ENCODE data around the gene DOK6. TPM values are rescaled to one million over a fixed set of nuclear protein-coding genes. Genes with fewer than 3 reads are reported as not detected.

DOK6 gene
- total RNA-seq, 3 donors from 2014 or later, result 1.0 to 1.4 (median 1.3) TPM

- H3K9me3 ChIP-seq, result no peaks in the 10 kb centered on the region
- no peak overlapping the region for H3K4me3 ChIP-seq
- DNase-seq (ENCODE audit: low spot score in 2 of 2), result no peak
- intact Hi-C loops (cut with DNase I; ENCODE audit: low total_unique reads), result no loop called here
- H3K27ac ChIP-seq, result no peak overlapping the region
- H3K27me3 ChIP-seq, result no peaks in the 10 kb centered on the region
- H3K4me1 ChIP-seq, result no peaks in the 10 kb centered on the region
- no peaks in the 10 kb centered on the region for H3K36me3 ChIP-seq
- TF ChIP-seq POLR2A (IDR thresholded peaks at IDR 0.05), result no peak
- no peak for TF ChIP-seq CTCF (IDR thresholded peaks at IDR 0.05)
- TF ChIP-seq POLR2AphosphoS5 (IDR thresholded peaks at IDR 0.05), result no peak
These were observed 183.7 kb downstream of the DOK6 start for GRCh38 chr18:69584429-69584828.

- Histone ChIP-seq H3K27me3 (no peaks in the 10 kb centered on the region), H3K4me3 (no peak overlapping the region), H3K4me1 (no peaks in the 10 kb centered on the region), H3K9me3 (no peaks in the 10 kb centered on the region), H3K27ac (no peak overlapping the region), H3K36me3 (no peaks in the 10 kb centered on the region)
- no peak for DNase-seq (ENCODE audit: low spot score in 2 of 2)
- TF ChIP-seq CTCF (IDR thresholded peaks at IDR 0.05) (no peak), POLR2A (IDR thresholded peaks at IDR 0.05) (no peak), POLR2AphosphoS5 (IDR thresholded peaks at IDR 0.05) (no peak)
- intact Hi-C loops (cut with DNase I; ENCODE audit: low total_unique reads), result no loop called here
These were observed 185.0 kb downstream of the DOK6 start for GRCh38 chr18:69585696-69586095.

- TF ChIP-seq POLR2AphosphoS5 (IDR thresholded peaks at IDR 0.05) (no peak), POLR2A (IDR thresholded peaks at IDR 0.05) (no peak), CTCF (IDR thresholded peaks at IDR 0.05) (no peak)
- Histone ChIP-seq H3K4me1 (no peaks in the 10 kb centered on the region), H3K36me3 (no peaks in the 10 kb centered on the region), H3K27me3 (no peaks in the 10 kb centered on the region), H3K4me3 (no peak overlapping the region), H3K27ac (no peak overlapping the region), H3K9me3 (no peaks in the 10 kb centered on the region)
- intact Hi-C loops (cut with DNase I; ENCODE audit: low total_unique reads), result no loop called here
- DNase-seq (ENCODE audit: low spot score in 2 of 2), result no peak
These were observed 185.8 kb downstream of the DOK6 start for GRCh38 chr18:69586537-69586936.

GRCh38 chr18:69588301-69588700, 187.6 kb downstream of the DOK6 start:
- TF ChIP-seq POLR2AphosphoS5 (IDR thresholded peaks at IDR 0.05) (no peak), CTCF (IDR thresholded peaks at IDR 0.05) (no peak), POLR2A (IDR thresholded peaks at IDR 0.05) (no peak)
- no peak overlapping the region for H3K4me3 ChIP-seq
- H3K27me3 ChIP-seq, result no peaks in the 10 kb centered on the region
- H3K4me1 ChIP-seq, result no peaks in the 10 kb centered on the region
- no peak overlapping the region for H3K27ac ChIP-seq
- H3K36me3 ChIP-seq, result no peaks in the 10 kb centered on the region
- intact Hi-C loops (cut with DNase I; ENCODE audit: low total_unique reads), result no loop called here
- no peak for DNase-seq (ENCODE audit: low spot score in 2 of 2)
- no peaks in the 10 kb centered on the region for H3K9me3 ChIP-seq

- H3K36me3 ChIP-seq, result no peaks in the 10 kb centered on the region
- no peaks in the 10 kb centered on the region for H3K9me3 ChIP-seq
- intact Hi-C loops (cut with DNase I; ENCODE audit: low total_unique reads), result no loop called here
- H3K4me1 ChIP-seq, result no peaks in the 10 kb centered on the region
- H3K27me3 ChIP-seq, result no peaks in the 10 kb centered on the region
- no peak for TF ChIP-seq POLR2A (IDR thresholded peaks at IDR 0.05)
- TF ChIP-seq CTCF (IDR thresholded peaks at IDR 0.05), result no peak
- no peak for TF ChIP-seq POLR2AphosphoS5 (IDR thresholded peaks at IDR 0.05)
- no peak overlapping the region for H3K27ac ChIP-seq
- no peak overlapping the region for H3K4me3 ChIP-seq
- DNase-seq (ENCODE audit: low spot score in 2 of 2), result no peak
These were observed 189.5 kb downstream of the DOK6 start for GRCh38 chr18:69590150-69590549.
